GM20000 (cell line): ENCODE measurements around the gene DCTN3.

Source experiments
- DNase-seq: peaks from one replicate; pipeline ENCODE4 v3.0.0; 2012; ENCODE audit warnings: low spot score
- CTCF ChIP-seq: IDR thresholded peaks from 2 replicates; pipeline ENCODE4 v1.5.1; 2012; ENCODE audit warnings: mild to moderate bottlenecking, control low read depth; ENCODE audit errors: extremely low read depth, missing control alignments

The DCTN3 gene

GRCh38 chr9:34611811-34612787 is 8.2 kb downstream of the DCTN3 start, which contains the start of gene RPP25L:
TSS of gene RPP25L (minus strand) at chr9:34612097. CDS start at chr9:34611296, 801 bp downstream.
- peak; percentile 96 for DNase-seq
- no peak for TF ChIP-seq CTCF

GRCh38 chr9:34611251-34611810 is 9.0 kb downstream of the DCTN3 start:
- no peak for DNase-seq
- no peak for TF ChIP-seq CTCF

GRCh38 chr9:34610434-34611206 is 9.7 kb downstream of the DCTN3 start:
- no peak for TF ChIP-seq CTCF
- no peak for DNase-seq

GRCh38 chr9:34607331-34607730 is 13.0 kb downstream of the DCTN3 start:
- no peak for TF ChIP-seq CTCF
- no peak for DNase-seq

- no peak for TF ChIP-seq CTCF
- no peak for DNase-seq
Observed at GRCh38 chr9:34606905-34607304, 13.4 kb downstream of the DCTN3 start.

GRCh38 chr9:34606190-34606589 is 14.1 kb downstream of the DCTN3 start:
- TF ChIP-seq CTCF = no peak
- no peak for DNase-seq
